Neural cell (in vitro differentiated cells): ENCODE data around the gene CEP295NL.

ENCODE experiments used
- CTCF ChIP-seq: fragments of 450-650 bp; IDR thresholded peaks from 2 replicates; pipeline ENCODE4 v1.5.1; 2014; ENCODE audit warnings: antibody characterized with exemption, mild to moderate bottlenecking, moderate library complexity; ENCODE audit not compliant: poor library complexity, severe bottlenecking
- EP300 ChIP-seq: fragments of 450-650 bp; conservative IDR thresholded peaks from 2 replicates; pipeline ENCODE4 v1.6.1; 2014; ENCODE audit warnings: antibody characterized with exemption, mild to moderate bottlenecking, moderate library complexity; ENCODE audit not compliant: poor library complexity, severe bottlenecking
- EZH2 ChIP-seq: fragments of 200-600, 300-800 bp; shearing (Covaris generic), sonication (generic); IDR thresholded peaks from 2 replicates; pipeline ENCODE4 v1.6.1; 2014; ENCODE audit warnings: antibody characterized with exemption, low read length, borderline replicate concordance, mild to moderate bottlenecking; ENCODE audit not compliant: insufficient read depth, poor library complexity, severe bottlenecking
- RAD21 ChIP-seq: fragments of 450-650 bp; conservative IDR thresholded peaks from 2 replicates; pipeline ENCODE4 v1.6.1; 2014; ENCODE audit warnings: antibody characterized with exemption, mild to moderate bottlenecking, moderate library complexity

DNA sequence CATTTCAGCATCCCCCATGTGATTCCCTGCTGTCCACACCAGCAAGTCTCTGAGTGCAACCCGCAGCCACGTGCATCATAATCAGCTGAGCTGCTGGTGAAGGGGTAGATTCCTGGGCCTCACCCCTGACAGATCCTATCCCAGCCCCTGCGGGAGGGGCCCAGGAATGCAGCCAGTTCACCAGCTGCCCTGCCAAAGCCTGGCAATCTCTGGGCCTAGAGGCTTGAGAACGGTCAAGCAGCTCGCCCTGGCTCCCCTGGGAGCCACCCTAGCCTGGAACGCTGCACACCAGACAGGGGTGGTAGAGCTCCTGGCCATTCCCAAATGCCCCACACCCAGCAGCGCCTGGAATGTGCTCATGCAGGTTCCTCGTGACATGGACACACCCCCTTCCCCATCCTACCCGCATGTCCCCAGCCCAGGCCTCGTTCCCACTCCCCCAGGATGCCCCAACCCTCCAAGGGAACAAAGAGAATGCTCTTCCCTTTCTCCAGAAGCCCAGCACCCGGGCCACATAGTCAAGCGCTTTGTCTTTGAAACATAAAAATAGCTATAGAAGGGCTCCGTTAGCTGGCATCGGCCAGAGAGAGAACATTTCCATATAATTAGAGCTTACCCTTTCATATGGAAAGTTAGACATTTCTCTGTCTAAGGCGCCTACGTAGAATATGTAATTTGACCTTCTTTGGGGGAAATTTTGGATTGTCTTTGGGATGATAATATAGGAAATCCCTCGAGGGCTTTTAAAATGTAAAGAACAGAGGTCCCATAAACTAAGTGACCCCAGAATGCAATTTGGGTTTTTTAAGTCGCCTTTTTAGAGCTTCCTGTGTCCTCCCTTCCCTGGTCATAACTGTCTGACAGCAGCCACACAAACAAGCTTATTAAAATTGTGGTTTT lies 3.4 kb downstream of the CEP295NL start:
- TF ChIP-seq CTCF (no peak), EZH2 (no peak), EP300 (no peak), RAD21 (no peak)
